Cardiac septum (tissue), 1 donor: ENCODE measurements around the gene SLC5A11. TPM values are rescaled to one million over a fixed set of nuclear protein-coding genes. Genes with fewer than 3 reads are reported as not detected.
"Not testable (repeated sequence)": the region's sequence is repeated elsewhere in the genome, so short reads cannot be mapped to it uniquely, and the experiment has no call there.

Experiments used
- DNase-seq: peaks from one replicate; pipeline ENCODE4 v3.0.0-alpha.2; 2020; ENCODE audit warnings: low spot score
- intact Hi-C: fragments of 100-400 bp; cut with DNase I; formaldehyde crosslinking; loops from one replicate; pipeline ENCODE4 v1.14.0; 2022
- long read RNA-seq: library from polyadenylated mRNA; unstranded; transcript quantifications from one replicate; pipeline ENCODE4 v2.0.0, GENCODE V29; 2021
- total RNA-seq: library from RNA; stranded (reverse); fragmentation: NEBNext Ultra II Directional; extraction: Animal tissue kit (Norgen Biotek cat#: 25700); gene quantifications from one replicate; pipeline ENCODE4 v1.2.1, GENCODE V29; 2021
- donor health status: DM: no; HTN: no; CAD: no.

The SLC5A11 gene, protein sequence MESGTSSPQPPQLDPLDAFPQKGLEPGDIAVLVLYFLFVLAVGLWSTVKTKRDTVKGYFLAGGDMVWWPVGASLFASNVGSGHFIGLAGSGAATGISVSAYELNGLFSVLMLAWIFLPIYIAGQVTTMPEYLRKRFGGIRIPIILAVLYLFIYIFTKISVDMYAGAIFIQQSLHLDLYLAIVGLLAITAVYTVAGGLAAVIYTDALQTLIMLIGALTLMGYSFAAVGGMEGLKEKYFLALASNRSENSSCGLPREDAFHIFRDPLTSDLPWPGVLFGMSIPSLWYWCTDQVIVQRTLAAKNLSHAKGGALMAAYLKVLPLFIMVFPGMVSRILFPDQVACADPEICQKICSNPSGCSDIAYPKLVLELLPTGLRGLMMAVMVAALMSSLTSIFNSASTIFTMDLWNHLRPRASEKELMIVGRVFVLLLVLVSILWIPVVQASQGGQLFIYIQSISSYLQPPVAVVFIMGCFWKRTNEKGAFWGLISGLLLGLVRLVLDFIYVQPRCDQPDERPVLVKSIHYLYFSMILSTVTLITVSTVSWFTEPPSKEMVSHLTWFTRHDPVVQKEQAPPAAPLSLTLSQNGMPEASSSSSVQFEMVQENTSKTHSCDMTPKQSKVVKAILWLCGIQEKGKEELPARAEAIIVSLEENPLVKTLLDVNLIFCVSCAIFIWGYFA
- total RNA-seq, result not detected
- long read RNA-seq, result 0 reads

DNA sequence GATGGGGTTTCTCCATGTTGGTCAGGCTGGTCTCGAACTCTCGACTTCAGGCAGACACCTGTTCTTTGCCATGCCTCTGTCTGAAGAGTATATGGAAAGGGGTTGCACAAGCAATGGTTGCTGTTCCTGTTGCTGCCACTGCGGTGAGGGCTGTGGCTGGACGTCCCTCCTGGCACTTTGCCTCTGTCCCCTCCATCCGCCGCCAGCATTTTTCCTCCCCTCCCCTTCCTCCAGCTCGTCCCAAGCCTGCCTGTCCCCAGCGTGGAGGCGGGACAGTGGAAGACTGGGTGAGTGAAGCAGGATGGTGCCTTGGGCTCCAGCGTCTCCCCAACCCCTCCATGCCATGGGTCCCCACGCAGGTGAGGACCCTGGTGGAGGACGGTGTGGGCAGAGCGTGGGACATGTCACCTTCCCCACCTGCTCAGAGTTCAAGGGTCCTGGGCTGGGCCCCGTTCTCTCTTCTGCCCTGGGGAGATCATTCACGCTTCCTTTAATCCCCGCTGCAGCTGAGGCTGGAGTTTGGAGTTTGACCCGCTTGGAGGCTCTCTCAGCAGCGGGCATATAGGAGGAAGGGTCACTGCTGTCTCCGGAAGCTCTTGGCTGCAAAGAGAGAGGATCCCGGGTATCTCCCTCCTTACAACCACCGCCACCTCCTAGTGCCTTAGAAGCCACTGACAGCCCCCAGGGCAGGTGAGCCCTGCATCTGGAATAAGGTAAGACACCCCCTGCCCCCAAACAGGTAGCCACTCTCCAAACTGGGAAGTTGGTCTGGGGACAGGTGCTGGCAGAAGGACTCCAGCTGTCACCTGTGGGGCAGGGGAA, at the start of gene SLC5A11:
Gene SLC5A11 (plus strand): TSS at position 238 of the 822 bp plus-strand sequence. CDS start 12,681 bp downstream, outside the sequence.
- intact Hi-C loops, result no loop called here

DNA sequence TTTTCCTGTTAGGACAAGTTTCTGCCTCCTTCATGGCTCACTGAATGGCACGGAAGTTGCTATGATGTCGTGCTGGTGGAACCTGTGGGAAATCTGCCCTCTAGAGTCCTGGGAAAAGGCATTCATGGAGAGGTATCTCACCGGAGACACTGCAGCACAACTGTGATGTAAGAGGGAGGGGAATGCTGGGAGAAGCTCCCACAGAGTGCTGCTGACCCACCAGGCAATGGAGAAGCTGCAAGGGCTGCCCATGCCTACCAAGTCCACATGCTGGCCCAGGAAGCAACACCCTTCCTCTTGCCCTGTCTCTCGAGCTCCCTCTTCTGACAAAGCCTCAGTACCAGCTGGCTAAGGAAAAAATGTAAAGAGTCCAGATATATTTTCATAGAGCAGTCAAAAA, 45.2 kb upstream of the SLC5A11 start:
- intact Hi-C loops, result no loop called here
- DNase-seq, result no peak

More for the DNA sequence above, at the start of gene SLC5A11:
- peak; percentile 71 for DNase-seq

DNA sequence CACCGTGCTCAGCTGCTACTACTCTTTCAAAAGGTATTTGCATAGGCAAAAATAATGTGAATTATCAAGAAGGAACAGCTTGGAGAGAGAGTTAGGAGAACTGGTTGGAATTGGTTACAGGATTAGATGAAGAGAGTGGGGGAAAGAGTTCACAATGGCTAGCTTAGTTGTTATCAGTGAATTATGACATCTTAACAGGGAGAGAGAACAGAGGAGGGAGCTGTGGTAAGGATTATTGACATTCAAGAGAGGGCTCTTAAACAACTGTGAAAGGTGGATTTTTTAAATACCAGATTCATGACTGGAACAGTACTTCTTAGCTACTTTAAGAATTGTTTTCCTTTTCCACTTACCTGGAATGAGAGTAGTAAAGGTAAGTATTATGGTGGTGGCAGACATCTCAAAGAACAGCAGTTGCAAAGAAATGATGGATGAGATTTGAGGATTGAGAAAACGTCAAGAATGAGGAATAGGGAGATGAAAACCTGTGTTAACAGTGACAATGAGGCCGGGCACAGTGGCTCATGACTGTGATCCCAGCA, 43.9 kb upstream of the SLC5A11 start:
- intact Hi-C loops, result no loop called here
- DNase-seq, result no peak

DNA sequence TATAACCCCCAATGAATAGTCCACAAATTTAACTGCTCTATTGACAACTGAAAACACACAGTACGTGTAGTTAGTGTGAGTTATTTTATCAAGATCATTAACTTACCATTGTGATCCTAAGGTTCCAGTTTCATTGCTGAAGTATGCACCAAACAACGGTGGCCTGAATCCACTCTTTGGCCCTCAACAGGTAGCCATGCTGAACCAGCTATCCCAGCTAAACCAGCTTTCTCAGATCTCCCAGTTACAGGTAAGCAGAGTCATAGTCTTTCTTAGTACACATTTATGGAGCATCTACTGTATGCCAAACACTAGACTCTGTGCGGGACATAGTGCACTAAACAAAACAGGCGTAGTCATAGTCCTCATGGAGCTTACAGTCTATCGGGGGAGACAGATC, 40.3 kb upstream of the SLC5A11 start:
- intact Hi-C loops, result no loop called here
- no peak for DNase-seq

DNA sequence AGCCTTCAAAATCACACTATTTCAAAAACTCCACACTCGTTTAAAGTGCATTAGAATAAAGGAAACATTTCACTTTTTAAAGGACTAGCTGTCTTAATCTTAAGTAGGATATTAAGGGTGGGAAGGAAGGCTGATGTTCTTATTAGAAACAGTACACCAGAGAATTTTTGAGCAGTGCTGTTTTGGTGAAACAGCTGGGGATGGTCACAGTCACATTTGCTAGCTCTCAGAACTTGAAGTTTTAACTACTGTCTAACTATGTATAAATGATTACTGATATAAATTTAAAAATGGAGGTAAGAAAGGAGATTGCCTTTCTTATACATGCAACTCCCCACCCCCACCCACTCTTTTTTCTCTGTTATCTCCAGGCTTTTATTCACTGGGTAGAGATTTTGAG, 38.5 kb upstream of the SLC5A11 start:
- intact Hi-C loops, result no loop called here
- DNase-seq, result no peak

DNA sequence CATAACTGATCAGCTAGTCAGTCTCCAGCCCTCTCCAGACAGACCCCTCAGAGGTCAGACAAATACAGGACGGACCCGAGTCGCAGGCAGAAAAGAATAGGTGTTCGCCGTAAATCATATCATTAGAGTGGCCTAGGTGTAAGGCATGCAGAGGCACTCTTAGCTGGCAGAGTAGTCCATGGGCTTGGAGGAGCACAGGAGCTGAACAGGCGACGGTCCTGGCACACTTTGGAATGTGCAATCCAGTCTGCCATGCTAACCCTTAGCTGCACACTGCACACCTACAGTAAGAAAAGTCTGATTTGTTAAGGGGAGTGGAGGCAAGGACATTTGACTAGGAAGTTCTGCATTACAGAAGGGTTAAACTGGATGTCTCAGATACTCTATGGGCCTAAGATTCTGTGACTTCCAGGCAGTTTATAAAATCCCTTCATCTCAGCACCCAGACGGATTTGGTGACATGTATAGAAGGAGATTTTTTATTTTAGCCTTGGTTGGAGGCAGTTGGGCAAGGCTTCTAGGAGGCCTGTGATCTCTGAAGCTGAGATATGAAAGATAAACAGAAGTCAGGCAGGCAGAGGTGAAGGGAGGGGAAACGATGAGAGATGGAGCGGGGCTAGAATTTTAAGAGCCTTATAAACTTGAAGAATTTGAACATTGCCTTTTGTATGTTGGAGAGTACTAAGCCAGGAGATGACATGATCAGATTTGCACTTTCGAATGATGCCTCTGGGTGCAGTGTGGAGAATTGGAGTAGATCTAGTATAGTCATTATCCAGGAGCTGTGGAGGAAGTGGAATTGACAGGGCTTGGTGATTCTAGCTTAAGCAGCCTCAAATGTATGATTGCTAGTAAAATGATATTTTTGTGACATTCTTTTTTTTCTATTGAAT, 34.6 kb upstream of the SLC5A11 start:
- intact Hi-C loops, result no loop called here
- no peak for DNase-seq

DNA sequence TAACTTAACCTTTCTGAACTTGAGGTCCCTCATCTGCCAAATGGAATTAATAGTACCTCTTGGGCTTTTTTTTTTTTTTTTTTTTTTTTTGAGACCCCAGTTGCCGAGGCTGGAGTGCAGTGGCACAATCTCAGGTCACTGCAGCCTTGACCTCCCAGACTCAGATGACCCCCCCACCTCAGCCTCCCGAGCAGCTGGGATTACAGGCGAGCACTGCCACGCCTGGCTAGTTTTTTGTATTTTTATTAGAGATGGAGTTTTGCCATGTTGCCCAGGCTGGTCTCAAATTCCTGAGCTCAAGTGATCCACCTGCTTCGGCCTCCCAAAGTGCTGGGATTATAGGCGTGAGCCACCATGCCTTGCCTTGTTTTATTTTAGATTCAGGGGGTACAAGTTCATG, 33.0 kb upstream of the SLC5A11 start:
- DNase-seq, intact Hi-C loops: not testable (repeated sequence)

DNA sequence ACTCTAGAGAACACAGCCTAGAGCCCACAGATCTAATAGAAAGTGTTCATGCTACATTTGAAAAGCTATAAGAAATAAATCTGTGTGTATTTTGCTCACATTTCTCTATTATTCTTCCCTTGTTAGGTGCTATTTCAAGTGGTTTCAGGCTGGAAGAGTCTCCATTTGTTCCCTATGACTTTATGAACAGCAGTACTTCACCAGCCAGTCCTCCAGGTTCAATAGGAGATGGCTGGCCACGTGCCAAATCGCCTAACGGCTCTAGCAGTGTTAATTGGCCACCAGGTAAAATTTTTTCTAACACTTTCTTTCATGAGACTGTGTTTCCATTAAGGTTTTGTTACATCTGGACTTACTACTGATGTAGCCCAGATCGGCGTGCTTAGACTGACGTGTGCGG, 30.7 kb upstream of the SLC5A11 start:
- intact Hi-C loops, result no loop called here
- DNase-seq, result no peak

DNA sequence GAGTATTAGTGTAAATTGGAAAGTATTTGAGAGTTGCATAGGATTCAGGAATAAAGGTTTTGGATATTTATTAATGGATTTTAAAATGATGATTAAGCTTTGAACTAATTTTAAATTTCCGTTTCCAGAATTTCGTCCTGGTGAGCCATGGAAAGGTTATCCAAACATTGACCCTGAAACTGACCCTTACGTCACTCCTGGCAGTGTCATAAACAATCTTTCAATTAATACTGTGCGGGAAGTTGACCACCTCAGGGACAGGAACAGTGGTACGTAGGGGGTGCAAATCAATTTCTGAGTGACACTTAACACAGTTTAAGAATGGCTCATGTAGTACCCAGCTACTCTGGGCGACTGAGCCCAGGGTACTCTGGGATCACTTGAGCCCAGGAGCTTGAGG, 29.1 kb upstream of the SLC5A11 start:
- intact Hi-C loops, result no loop called here
- DNase-seq, result no peak

DNA sequence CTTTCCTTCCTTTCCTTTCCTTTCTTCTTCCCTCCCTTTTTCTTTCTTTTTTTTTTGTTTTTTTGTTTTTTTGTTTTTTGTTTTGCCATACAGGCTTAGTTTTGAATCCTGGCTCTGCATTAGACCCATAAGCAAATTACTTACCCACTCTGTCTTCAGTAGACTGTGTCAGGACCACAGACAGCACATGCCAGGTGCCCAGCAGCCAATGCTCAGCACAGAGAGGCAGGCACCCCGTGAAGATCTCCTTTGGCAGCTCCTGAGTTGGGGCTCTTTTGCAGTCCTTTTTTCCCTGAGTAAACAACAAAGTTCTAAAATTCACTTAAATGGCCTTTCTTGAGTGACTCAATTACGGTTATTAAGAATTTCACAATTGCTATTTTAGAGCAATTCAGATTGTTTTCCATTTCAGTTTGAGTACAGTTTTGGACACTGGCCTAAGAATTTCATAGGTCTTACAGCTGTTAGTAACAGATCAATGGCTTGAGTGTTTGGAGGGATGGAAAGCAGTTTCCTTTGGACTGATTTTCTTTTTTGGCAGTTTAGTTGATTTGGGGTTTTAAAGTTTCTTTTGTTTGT, 26.2 kb upstream of the SLC5A11 start:
- no peak for DNase-seq
- intact Hi-C loops, result no loop called here

DNA sequence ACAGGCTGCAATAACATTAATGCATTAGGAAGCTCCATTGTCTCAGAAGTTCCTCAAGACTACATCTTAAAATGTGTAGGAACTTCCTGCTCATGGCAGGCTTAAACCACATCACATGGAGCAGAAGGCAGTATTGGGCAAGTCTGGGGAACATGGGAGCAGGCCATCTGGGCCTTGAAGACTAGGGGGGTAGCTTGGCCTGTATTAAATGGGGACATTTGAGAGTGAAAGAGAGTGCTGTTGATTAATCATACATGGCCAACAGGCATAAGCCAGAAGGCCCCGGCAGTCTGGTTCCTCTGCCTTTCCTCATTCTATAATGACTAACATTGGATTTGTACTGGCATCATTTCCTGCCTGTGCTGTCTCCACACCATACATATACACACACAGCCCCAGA, 25.2 kb upstream of the SLC5A11 start:
- intact Hi-C loops, result no loop called here

DNA sequence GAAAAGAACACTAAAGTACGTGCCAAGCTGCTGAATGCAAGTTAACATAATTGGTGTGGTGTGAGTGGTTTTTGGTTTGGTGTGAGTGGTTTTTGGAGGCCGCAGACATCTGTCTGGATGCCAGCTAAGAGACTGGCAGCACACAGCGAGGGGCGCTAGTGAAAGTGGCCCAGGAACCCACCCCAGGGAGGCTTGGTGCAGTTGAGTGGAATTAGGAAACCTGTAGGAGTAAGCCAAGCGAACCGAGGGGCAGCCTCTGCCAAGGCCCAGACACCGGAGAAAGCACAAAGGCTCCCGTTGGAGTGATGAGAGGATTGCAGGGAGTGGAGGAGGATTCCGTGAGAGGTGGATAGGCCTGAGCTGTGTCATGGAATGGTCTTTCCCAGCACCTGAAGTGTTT, 24.6 kb upstream of the SLC5A11 start:
- intact Hi-C loops, result no loop called here
- DNase-seq, result no peak

More for the DNA sequence above, 25.2 kb upstream of the SLC5A11 start:
- DNase-seq, result no peak

DNA sequence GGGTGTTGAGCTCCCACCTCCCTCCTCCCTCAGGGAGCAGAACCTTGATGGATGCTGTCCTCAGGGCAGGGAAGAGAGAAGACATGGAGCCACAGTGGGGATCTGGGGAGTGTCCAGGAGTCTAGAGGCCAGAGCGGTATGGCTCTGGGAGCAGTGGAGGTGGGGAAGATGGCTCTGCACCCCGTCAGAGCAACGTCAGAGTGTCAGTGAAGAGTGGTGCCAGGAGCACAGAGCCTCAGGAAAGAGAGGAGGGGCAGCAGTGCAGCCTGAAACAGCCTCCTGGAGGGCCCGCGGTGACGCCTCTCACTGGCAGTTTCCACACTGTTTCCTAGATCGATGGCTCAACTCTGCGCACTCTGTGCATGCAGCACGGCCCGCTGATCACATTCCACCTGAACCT, 23.2 kb upstream of the SLC5A11 start:
- no peak for DNase-seq
- intact Hi-C loops, result no loop called here

DNA sequence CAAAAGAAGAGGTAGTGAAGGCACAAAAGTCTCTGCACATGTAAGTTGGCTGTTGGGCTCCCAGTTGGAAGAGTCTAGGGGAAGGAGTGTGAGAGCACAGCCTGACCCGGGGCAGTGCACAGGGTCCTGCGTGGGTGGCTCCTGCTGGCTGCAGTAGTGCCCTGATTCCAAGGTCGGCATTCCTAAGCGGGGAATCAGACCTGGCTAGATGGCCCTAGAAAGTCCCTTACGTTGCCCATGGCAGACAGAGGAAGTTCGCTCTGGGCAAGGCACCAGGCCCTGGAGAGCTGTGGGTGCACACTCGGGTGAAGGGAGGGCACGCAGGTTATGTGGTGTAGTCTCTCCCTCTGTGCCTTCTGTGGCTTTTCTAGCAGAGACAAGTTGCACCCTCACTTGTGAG, 22.8 kb upstream of the SLC5A11 start:
- intact Hi-C loops, result no loop called here

DNA sequence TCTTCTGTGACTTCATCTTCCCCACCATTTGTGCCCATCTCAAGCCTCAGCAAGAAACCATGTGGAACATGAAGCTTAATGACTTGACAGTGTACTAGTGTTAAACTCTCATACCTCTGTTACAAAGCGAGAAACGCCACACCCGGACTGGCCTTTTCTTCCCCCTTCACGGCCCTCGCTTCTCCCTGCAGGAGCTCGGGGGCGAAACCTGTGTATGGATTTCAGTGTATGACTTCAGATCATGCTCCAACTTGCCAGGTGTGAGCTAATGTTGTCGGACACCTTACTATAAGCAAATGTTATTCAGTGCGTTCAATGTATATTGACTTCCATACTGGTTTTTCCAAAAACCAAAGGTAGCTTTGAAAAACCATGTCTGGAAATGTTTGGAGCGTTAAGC, 20.1 kb upstream of the SLC5A11 start:
- intact Hi-C loops, result no loop called here
- no peak for DNase-seq

More for the DNA sequence above, 22.8 kb upstream of the SLC5A11 start:
- no peak for DNase-seq

DNA sequence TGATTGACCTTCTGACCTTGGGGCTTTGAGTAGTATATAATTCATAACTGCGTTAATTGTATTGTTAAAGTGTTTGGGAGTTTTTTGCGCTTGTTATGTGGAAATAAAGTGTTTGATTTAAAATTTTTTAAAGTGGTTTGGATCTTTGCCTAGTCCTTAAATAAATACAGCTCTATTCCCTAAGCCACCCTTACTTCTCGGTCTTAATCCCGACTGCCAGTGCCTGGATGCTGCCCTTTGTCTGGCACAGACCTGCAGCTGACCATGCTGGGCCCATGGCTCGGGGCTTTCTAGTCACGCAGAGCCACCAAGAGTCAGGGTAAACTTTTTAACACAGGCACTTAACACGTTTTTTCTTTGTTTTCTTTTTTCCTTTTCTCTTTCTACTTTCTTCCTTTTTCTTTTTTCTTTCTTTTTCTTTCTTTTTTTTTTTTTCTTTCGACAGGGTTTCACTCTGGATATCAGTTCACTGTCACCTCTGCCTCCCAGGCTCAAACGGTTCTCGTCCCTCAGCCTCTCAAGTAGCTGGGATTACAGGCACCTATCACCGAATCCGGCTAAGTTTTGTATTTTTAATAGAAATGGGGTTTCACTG, 19.6 kb upstream of the SLC5A11 start:
- intact Hi-C loops, result no loop called here
- DNase-seq, result peak; percentile 26

DNA sequence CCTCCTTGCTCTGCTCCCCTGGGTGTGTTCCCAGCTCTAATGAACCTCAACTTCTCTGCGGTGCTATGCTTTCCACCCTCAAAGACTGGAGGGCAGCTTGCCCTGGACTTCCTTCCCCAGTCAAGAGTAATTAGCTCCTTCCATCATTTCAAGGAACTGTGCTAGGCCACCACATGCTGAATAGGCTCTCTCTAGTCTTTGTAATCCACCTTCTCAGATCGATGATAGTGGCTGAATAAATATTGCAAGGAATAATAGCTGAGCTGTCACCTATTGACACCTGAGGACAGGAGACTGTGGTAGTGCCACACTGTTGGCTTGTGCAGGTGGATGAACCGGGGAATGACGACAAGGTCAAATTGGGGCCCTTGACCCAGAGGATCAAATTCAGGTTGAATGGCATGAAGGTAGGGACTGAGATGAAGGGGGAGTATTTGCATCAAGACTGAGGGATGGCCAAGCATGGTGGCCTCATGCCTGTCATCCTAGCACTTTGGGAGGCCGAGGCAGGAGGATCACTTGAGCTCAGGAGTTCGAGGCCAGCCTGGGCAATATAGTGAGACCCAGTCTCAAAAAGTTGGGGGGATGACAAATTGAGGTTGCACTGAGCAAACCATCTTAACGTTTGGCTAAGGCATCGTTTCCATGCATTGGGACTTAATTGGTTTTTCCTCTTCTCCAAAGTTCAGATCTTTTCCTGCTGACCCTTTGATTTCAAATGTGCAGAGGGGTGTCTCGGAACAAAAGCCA, 18.8 kb upstream of the SLC5A11 start:
- intact Hi-C loops, result no loop called here

DNA sequence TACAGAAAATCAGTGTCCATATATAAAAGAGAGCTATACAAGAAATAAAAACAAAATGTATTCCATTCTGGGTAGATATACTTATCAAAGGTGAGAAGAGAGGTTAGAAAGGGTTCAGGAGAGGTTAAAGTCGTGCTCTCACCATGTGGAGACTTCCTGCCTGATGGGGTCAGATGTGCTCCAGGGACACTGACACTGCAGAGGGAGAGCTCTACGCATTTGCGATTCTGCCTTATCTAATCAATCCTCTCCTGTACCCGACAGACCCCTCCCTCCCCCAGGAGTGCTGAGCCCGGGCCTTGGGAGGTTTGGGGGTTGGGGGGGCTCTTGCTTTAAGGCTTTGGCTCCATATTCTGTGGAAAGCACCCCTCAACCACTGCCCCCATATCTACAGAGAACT, 16.6 kb upstream of the SLC5A11 start:
- intact Hi-C loops, result no loop called here
- peak; percentile 59 for DNase-seq

More for the DNA sequence above, 18.8 kb upstream of the SLC5A11 start:
- DNase-seq, result peak; percentile 44
